Mesothelial cell of epicardium (in vitro differentiated cells): ENCODE results near the gene PRMT3. TPM values are rescaled to one million over a fixed set of nuclear protein-coding genes. Genes with fewer than 3 reads are reported as not detected.

Source experiments
- DNase-seq, 2 experiments: peaks; one replicate each; pipeline ENCODE4 v3.0.0; 2021; ENCODE audit warnings: low spot score in 2 of 2; ENCODE audit not compliant: unreplicated experiment in 2 of 2
- H3K27ac Mint-ChIP-seq: 2 replicates; pipeline ENCODE4 v1.8.0; 2021; ENCODE audit warnings: mixed read lengths
- H3K27me3 Mint-ChIP-seq: 2 replicates; pipeline ENCODE4 v1.8.0; 2021; ENCODE audit warnings: low read depth, mixed read lengths
- H3K36me3 Mint-ChIP-seq: 2 replicates; pipeline ENCODE4 v1.8.0; 2021; ENCODE audit warnings: mixed read lengths
- H3K4me1 Mint-ChIP-seq: 2 replicates; pipeline ENCODE4 v1.8.0; 2021; ENCODE audit warnings: mixed read lengths
- H3K4me3 Mint-ChIP-seq: 2 replicates; pipeline ENCODE4 v1.8.0; 2021; ENCODE audit warnings: mild to moderate bottlenecking, moderate library complexity, mixed read lengths
- H3K9me3 Mint-ChIP-seq: 2 replicates; pipeline ENCODE4 v1.8.0; 2021; ENCODE audit warnings: mixed read lengths
- total RNA-seq: library from RNA; stranded (reverse); gene quantifications from 3 replicates; pipeline ENCODE4 v1.2.1, GENCODE V29; 2021
- TF ChIP-seq, protein P1 (sequence below): fragments of 200-600 bp; sonication (generic); IDR thresholded peaks from one replicate; pipeline ENCODE4 v1.5.0; 2021; ENCODE audit warnings: antibody characterized with exemption; ENCODE audit not compliant: unreplicated experiment

The PRMT3 gene
- 18.9 to 19.5 TPM (median 19.2 TPM) in 3 replicates for total RNA-seq

DNA sequence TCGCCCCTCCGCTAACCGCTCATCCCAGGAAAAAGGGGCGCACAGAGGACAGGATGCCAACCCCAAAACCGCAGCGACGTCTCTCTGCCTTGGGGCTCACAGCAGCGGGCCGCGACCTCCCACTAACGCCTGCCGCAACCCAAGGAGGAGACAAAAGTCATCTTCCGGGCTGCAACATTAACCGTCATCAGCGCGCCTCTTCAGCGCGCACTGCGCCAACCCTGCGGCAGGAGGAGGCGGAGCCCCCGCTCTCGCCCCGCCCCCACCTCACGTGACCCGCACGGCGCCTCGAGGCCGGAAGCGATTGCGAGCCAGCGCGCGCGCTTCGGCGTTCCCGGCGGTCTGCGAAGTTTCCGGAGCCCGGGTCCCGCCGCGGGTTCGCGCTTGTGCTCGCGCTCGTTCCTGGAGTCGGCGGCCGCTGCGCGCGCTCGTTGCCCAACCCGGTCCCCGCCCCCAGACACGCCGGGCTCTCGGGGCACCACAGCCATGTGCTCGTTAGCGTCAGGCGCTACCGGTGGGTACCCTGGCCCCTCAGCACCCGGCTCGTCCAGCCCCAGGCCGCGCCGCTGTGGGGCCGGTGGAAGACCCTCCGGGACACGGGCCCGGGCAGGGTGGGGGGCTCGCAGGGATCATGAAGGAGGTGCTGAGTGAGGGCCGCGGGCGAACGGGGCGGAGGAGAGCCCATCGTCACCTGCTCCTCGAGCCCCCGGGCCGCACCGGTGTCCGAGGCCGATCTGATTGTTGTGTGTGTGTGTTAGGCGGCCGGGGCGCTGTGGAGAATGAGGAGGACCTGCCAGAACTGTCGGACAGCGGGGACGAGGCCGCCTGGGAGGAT lies at the start of gene PRMT3:
Gene PRMT3, plus strand, starts transcription at position 456 of the 835 bp plus-strand sequence. Its CDS starts 31 bp downstream, at position 487.
- peak within 1 kb of the TSS; percentile 98 for H3K27ac Mint-ChIP-seq
- DNase-seq = peak; percentile 89 to 99
- H3K9me3 Mint-ChIP-seq = no peaks in the 10 kb centered on the region
- TF ChIP-seq, protein P1, sequence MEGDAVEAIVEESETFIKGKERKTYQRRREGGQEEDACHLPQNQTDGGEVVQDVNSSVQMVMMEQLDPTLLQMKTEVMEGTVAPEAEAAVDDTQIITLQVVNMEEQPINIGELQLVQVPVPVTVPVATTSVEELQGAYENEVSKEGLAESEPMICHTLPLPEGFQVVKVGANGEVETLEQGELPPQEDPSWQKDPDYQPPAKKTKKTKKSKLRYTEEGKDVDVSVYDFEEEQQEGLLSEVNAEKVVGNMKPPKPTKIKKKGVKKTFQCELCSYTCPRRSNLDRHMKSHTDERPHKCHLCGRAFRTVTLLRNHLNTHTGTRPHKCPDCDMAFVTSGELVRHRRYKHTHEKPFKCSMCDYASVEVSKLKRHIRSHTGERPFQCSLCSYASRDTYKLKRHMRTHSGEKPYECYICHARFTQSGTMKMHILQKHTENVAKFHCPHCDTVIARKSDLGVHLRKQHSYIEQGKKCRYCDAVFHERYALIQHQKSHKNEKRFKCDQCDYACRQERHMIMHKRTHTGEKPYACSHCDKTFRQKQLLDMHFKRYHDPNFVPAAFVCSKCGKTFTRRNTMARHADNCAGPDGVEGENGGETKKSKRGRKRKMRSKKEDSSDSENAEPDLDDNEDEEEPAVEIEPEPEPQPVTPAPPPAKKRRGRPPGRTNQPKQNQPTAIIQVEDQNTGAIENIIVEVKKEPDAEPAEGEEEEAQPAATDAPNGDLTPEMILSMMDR = peak; percentile 95
- H3K27me3 Mint-ChIP-seq = no peaks in the 10 kb centered on the region
- peak within 1 kb of the TSS; percentile 98 for H3K4me3 Mint-ChIP-seq
- H3K36me3 Mint-ChIP-seq = peaks cover 5% of the 10 kb centered on the region
- peaks cover 14% of the 10 kb centered on the region for H3K4me1 Mint-ChIP-seq

DNA sequence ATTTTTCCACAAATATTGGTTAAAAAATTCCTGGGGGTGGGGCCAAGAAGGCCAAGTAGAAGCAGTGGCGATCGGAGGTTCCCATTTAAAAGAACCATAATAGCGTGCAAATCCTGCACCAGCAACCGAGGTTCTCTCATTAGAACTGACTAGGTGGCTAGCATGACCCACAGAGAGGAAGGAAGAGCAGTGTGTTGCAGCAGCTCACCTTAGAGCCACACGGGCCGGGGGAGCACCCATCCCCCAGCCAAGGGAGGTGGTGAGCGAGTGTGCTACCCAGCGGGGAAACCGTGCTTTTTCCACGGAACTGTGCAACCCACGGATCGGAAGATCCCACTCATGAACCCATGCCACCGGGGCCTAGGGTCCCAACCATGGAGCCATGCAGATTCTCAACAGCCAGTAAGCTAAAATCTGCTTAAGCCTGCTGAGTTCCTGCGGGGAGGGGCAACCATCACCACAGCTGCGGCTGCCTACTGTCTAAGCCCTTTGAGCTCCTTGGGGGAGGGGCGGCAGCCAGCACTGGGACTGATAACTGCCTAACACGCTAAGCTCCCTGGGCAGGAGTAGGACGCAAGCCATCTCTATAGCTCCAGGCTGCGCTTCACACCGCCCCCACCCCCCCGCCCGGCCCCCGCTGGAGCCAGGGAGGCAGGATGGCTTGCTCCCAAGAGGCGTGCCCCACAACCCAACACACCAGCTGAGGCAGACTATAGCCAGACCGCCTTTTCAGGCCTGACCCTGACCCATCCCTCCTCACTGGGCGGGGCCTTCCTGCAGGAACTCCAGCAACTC lies 45.0 kb upstream of the PRMT3 start:
- H3K36me3 Mint-ChIP-seq = no peaks in the 10 kb centered on the region
- no peak overlapping the region for H3K4me3 Mint-ChIP-seq
- H3K27me3 Mint-ChIP-seq = peaks cover 47% of the 10 kb centered on the region
- no peak overlapping the region for H3K27ac Mint-ChIP-seq
- no peak for DNase-seq
- H3K9me3 Mint-ChIP-seq = peaks cover 10% of the 10 kb centered on the region
- H3K4me1 Mint-ChIP-seq = peaks cover 4% of the 10 kb centered on the region
- TF ChIP-seq, protein P1 = no peak

DNA sequence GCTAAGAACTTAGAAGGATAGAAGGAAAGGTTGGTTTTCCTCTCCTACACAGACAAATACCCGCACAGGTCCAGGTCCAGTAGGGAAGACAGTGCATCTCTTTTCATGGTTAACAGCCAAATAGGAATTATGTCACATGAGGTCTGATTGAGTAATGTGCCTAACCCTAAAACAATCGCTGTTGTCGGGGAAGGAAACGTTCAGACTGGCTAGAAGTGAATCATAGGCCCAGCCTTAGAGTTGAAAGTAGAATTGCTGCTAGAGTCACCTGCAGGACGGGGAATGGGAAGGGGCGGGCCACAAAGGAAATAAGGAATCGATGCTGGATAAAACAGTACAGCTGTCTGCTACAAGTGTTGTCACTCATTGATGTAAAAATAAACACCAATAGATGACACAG lies 36.4 kb upstream of the PRMT3 start:
- no peak overlapping the region for H3K27ac Mint-ChIP-seq
- peaks cover 20% of the 10 kb centered on the region for H3K27me3 Mint-ChIP-seq
- H3K36me3 Mint-ChIP-seq = no peaks in the 10 kb centered on the region
- H3K4me1 Mint-ChIP-seq = peaks cover 6% of the 10 kb centered on the region
- no peak for DNase-seq
- TF ChIP-seq, protein P1 = no peak
- H3K4me3 Mint-ChIP-seq = no peak overlapping the region
- H3K9me3 Mint-ChIP-seq = no peaks in the 10 kb centered on the region

DNA sequence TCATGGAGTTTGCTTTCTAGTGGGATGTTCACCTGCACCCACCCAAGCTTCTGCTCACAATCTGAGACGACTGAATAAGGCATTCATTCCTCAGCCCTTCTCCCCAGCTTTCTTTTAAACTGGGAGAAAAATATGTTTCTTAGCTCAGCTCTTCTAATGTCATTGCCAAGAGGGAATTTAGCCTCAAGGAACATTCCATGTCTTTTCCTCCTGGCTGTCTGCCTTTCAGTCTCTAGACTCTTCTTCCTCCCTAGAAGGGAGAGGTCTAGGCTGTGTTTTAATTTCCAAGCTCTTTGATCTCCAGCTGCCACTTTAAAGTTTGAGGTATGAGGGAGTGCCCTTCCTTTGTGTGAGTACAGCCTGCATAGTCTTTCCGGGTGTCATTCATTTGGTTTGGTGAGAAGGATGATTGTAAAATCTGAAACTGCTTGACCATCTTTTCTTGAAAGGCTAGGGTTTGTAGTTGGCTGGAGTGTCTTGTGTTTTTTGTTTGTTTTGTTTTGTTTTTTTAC lies 35.7 kb upstream of the PRMT3 start:
- Mint-ChIP-seq H3K27me3 (peaks cover 13% of the 10 kb centered on the region), H3K4me3 (no peak overlapping the region)

DNA sequence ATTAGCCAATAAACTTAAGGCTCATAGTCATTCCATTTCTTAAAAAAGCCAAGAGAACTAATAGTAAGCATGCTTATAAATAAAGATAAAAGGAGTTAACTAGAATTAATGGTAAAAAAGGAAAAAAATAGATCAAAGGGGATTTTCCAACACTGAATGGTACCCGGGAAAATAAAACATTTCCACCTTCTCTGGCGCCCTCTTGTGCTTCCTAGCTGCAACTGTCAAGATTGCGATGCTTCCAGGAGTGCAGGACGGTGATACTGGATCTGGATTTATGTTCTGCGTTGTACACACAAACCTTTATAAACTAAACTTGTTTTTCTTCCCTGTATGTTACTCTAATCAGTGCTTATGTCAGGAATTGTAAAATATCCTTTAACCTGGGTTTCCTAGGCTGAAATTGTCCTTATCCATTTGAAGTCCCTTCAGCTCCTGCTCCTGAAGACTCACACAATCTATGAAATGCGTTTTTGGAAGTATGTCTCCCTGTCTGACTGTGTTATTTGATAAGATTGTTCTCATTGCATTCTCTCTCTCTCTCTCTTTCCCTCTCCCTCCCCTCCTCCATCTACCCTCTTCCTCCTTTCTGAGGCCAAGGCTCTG lies 33.6 kb upstream of the PRMT3 start:
- no peaks in the 10 kb centered on the region for H3K36me3 Mint-ChIP-seq
- H3K4me1 Mint-ChIP-seq = peaks cover 6% of the 10 kb centered on the region
- no peaks in the 10 kb centered on the region for H3K9me3 Mint-ChIP-seq
- TF ChIP-seq, protein P1 = peak; percentile 63
- no peak overlapping the region for H3K27ac Mint-ChIP-seq
- peak in 1 of 2 experiments; percentile 56 for DNase-seq
- peaks cover 1% of the 10 kb centered on the region for H3K27me3 Mint-ChIP-seq
- no peak overlapping the region for H3K4me3 Mint-ChIP-seq

More for the DNA sequence above, 35.7 kb upstream of the PRMT3 start:
- H3K4me1 Mint-ChIP-seq = peaks cover 6% of the 10 kb centered on the region
- TF ChIP-seq, protein P1 = no peak
- no peak for DNase-seq
- H3K9me3 Mint-ChIP-seq = no peaks in the 10 kb centered on the region
- H3K36me3 Mint-ChIP-seq = no peaks in the 10 kb centered on the region
- H3K27ac Mint-ChIP-seq = peak overlapping the region; percentile 1
